ENCODE measurements around the gene FAM131B. TPM values are rescaled to one million over a fixed set of nuclear protein-coding genes. Genes with fewer than 3 reads are reported as not detected.

Gene FAM131B
- total and polyA plus RNA-seq, 2 of the 13 experiments (the other 11 are each of a cell fraction or from before 2014, with no cell fraction given) = 0.07 TPM; not detected in 1

DNA sequence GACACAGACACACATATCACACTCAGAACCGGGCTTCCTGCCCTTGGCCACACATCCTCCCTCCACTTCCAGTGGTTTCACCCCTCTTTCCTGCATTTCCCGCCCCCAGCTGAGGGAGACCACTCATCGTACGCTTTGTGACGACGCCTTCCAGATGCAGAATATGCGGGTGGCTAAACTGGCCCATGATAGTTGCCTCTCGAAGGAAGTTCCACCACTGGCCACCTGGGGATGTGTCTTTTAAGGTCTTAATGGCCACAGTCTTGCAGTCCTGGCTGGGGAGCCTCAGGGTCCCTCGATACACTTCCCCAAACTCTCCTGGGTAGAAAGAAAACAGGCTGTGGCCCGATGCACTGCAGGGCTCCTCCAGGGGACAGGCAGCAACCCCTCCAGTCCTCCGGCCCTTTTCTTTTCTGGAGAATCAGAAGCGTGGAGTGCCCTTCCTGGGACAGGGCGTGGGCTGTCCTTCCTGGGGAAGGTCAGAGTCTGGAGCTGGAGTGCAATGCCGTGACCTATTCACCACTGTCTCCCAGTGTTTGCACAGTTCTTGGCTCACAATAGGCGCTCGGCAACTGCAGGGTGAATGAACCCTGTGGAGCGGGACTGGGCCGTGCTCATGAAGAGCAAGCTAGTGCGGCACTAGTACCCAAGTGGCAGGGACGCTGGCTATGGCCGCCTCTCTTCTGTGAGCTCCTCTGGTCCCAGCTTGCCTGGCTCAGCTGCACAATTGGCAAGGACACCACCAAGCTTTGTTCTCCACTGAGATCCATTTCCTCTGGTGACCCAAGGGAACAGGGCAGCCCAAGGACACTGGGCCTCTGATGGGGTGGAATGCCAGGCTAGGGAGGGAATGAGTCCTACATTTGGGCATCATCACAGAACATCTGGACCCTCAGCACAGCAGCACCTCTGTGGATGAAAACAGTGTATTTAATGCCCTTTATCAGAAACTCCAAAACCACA lies 33.0 kb upstream of the FAM131B start (continued):
- TF ChIP-seq, protein P1, sequence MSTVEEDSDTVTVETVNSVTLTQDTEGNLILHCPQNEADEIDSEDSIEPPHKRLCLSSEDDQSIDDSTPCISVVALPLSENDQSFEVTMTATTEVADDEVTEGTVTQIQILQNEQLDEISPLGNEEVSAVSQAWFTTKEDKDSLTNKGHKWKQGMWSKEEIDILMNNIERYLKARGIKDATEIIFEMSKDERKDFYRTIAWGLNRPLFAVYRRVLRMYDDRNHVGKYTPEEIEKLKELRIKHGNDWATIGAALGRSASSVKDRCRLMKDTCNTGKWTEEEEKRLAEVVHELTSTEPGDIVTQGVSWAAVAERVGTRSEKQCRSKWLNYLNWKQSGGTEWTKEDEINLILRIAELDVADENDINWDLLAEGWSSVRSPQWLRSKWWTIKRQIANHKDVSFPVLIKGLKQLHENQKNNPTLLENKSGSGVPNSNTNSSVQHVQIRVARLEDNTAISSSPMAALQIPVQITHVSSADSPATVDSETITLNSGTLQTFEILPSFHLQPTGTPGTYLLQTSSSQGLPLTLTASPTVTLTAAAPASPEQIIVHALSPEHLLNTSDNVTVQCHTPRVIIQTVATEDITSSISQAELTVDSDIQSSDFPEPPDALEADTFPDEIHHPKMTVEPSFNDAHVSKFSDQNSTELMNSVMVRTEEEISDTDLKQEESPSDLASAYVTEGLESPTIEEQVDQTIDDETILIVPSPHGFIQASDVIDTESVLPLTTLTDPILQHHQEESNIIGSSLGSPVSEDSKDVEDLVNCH (CRISPR knock-in tag; IDR thresholded peaks at IDR 0.05) = no peak
- TF ChIP-seq FOSL2 (CRISPR knock-in tag; IDR thresholded peaks at IDR 0.05) (peak; percentile 63), ZNF317 (CRISPR knock-in tag; IDR thresholded peaks at IDR 0.05) (peak; percentile 65; the same call in 1 of the 2 replicates), DPF2 (CRISPR knock-in tag; IDR thresholded peaks at IDR 0.05; ENCODE audit: borderline replicate concordance, low read depth) (peak; percentile 78), ZNF605 (CRISPR knock-in tag; IDR thresholded peaks at IDR 0.05) (no peak), ZNF552 (CRISPR knock-in tag; IDR thresholded peaks at IDR 0.05; ENCODE audit: borderline replicate concordance) (no peak), HNF4A (CRISPR knock-in tag; IDR thresholded peaks at IDR 0.05) (peak; percentile 95), ZNF660 (CRISPR knock-in tag; IDR thresholded peaks at IDR 0.05; ENCODE audit: borderline replicate concordance, low read depth) (no peak), FIP1L1 (IDR thresholded peaks at IDR 0.05; ENCODE audit: borderline replicate concordance, insufficient read depth, low read depth, low read length) (no peak), SOX13 (IDR thresholded peaks at IDR 0.05) (peak; percentile 80; the same call in 1 of the 2 replicates), SOX13 (CRISPR knock-in tag; conservative IDR thresholded peaks at IDR 0.05 in 1 of 2, IDR thresholded peaks at IDR 0.05 in 1 of 2) (peak in 1 of 2 experiments; percentile 97; a peak in 2 of 4 replicates), ZNF589 (CRISPR knock-in tag; conservative IDR thresholded peaks at IDR 0.05) (no peak)
- TF ChIP-seq, protein P2, sequence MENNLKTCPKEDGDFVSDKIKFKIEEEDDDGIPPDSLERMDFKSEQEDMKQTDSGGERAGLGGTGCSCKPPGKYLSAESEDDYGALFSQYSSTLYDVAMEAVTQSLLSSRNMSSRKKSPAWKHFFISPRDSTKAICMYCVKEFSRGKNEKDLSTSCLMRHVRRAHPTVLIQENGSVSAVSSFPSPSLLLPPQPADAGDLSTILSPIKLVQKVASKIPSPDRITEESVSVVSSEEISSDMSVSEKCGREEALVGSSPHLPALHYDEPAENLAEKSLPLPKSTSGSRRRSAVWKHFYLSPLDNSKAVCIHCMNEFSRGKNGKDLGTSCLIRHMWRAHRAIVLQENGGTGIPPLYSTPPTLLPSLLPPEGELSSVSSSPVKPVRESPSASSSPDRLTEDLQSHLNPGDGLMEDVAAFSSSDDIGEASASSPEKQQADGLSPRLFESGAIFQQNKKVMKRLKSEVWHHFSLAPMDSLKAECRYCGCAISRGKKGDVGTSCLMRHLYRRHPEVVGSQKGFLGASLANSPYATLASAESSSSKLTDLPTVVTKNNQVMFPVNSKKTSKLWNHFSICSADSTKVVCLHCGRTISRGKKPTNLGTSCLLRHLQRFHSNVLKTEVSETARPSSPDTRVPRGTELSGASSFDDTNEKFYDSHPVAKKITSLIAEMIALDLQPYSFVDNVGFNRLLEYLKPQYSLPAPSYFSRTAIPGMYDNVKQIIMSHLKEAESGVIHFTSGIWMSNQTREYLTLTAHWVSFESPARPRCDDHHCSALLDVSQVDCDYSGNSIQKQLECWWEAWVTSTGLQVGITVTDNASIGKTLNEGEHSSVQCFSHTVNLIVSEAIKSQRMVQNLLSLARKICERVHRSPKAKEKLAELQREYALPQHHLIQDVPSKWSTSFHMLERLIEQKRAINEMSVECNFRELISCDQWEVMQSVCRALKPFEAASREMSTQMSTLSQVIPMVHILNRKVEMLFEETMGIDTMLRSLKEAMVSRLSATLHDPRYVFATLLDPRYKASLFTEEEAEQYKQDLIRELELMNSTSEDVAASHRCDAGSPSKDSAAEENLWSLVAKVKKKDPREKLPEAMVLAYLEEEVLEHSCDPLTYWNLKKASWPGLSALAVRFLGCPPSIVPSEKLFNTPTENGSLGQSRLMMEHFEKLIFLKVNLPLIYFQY (CRISPR knock-in tag; IDR thresholded peaks at IDR 0.05; ENCODE audit: borderline replicate concordance) = peak; percentile 96; the same call in 1 of the 2 replicates
- TF ChIP-seq, protein P3, sequence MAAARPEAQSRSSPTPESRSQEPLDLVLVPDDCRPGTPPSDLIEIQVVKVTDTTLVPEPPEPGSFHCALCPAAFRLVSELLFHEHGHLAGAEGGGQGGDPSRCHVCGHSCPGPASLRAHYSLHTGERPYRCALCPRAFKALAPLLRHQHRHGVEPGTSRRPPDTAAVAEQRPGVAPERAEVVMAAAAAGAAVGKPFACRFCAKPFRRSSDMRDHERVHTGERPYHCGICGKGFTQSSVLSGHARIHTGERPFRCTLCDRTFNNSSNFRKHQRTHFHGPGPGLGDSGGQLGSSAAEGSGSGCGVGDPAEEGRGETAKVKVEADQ (CRISPR knock-in tag; IDR thresholded peaks at IDR 0.05; ENCODE audit: borderline replicate concordance) = peak; percentile 63; the same call in 1 of the 2 replicates
- TF ChIP-seq, protein P4, sequence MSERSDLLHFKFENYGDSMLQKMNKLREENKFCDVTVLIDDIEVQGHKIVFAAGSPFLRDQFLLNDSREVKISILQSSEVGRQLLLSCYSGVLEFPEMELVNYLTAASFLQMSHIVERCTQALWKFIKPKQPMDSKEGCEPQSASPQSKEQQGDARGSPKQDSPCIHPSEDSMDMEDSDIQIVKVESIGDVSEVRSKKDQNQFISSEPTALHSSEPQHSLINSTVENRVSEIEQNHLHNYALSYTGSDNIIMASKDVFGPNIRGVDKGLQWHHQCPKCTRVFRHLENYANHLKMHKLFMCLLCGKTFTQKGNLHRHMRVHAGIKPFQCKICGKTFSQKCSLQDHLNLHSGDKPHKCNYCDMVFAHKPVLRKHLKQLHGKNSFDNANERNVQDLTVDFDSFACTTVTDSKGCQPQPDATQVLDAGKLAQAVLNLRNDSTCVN (CRISPR knock-in tag; IDR thresholded peaks at IDR 0.05; ENCODE audit: borderline replicate concordance) = peak; percentile 99
- TF ChIP-seq, protein P5, sequence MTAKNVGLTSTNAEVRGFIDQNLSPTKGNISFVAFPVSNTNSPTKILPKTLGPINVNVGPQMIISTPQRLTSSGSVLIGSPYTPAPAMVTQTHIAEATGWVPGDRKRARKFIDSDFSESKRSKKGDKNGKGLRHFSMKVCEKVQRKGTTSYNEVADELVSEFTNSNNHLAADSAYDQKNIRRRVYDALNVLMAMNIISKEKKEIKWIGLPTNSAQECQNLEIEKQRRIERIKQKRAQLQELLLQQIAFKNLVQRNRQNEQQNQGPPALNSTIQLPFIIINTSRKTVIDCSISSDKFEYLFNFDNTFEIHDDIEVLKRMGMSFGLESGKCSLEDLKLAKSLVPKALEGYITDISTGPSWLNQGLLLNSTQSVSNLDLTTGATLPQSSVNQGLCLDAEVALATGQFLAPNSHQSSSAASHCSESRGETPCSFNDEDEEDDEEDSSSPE (CRISPR knock-in tag; IDR thresholded peaks at IDR 0.05) = peak; percentile 50; the same call in 1 of the 2 replicates

Data from HepG2 (cell line).